HEK293 (cell line): Measurements from ENCODE around the gene UCKL1.

Experiments
- BCL11A ChIP-seq: fragments of 450-650 bp; formaldehyde crosslinking; IDR thresholded peaks from 2 replicates; pipeline ENCODE4 v1.5.1; 2016; ENCODE audit warnings: low read depth, missing biosample characterization, missing genetic modification characterization
- GLIS2 ChIP-seq: fragments of 450-650 bp; formaldehyde crosslinking; IDR thresholded peaks from 2 replicates; pipeline ENCODE4 v1.5.1; 2016; ENCODE audit warnings: missing biosample characterization, missing genetic modification characterization
- MEIS1 ChIP-seq: sonication (generic); formaldehyde crosslinking; IDR thresholded peaks from 2 replicates; pipeline ENCODE4 v1.8.1; 2022; ENCODE audit warnings: missing genetic modification reagents, mild to moderate bottlenecking, borderline replicate concordance
- MYNN ChIP-seq: fragments of 450-650 bp; formaldehyde crosslinking; IDR thresholded peaks from 2 replicates; pipeline ENCODE4 v1.5.1; 2016; ENCODE audit warnings: missing biosample characterization, missing genetic modification characterization, borderline replicate concordance
- OVOL3 ChIP-seq: fragments of 450-650 bp; formaldehyde crosslinking; IDR thresholded peaks from 2 replicates; pipeline ENCODE4 v1.5.1; 2016; ENCODE audit warnings: missing biosample characterization, missing genetic modification characterization
- REPIN1 ChIP-seq: fragments of 450-650 bp; formaldehyde crosslinking; IDR thresholded peaks from 2 replicates; pipeline ENCODE4 v1.5.1; 2017; ENCODE audit warnings: missing biosample characterization, missing genetic modification characterization, low read depth
- SCRT2 ChIP-seq: fragments of 450-650 bp; formaldehyde crosslinking; IDR thresholded peaks from 2 replicates; pipeline ENCODE4 v1.5.1; 2016; ENCODE audit warnings: missing biosample characterization, missing genetic modification characterization
- ZBTB1 ChIP-seq: fragments of 450-650 bp; formaldehyde crosslinking; IDR thresholded peaks from 2 replicates; pipeline ENCODE4 v1.5.1; 2016; ENCODE audit warnings: missing biosample characterization, missing genetic modification characterization
- ZBTB8A ChIP-seq: fragments of 450-650 bp; formaldehyde crosslinking; IDR thresholded peaks from 2 replicates; pipeline ENCODE4 v1.5.1; 2016; ENCODE audit warnings: missing biosample characterization, missing genetic modification characterization
- ZFHX2 ChIP-seq: fragments of 450-650 bp; formaldehyde crosslinking; conservative IDR thresholded peaks from 2 replicates; pipeline ENCODE4 v1.5.1; 2016; ENCODE audit warnings: missing biosample characterization, missing genetic modification characterization
- ZFP3 ChIP-seq: fragments of 450-650 bp; formaldehyde crosslinking; IDR thresholded peaks from 2 replicates; pipeline ENCODE4 v1.5.1; 2016; ENCODE audit warnings: low read depth, missing biosample characterization, missing genetic modification characterization
- ZNF133 ChIP-seq: fragments of 450-650 bp; formaldehyde crosslinking; IDR thresholded peaks from 2 replicates; pipeline ENCODE4 v1.5.1; 2016; ENCODE audit warnings: missing biosample characterization, missing genetic modification characterization
- ZNF138 ChIP-seq: fragments of 450-650 bp; formaldehyde crosslinking; IDR thresholded peaks from 2 replicates; pipeline ENCODE4 v1.5.1; 2016; ENCODE audit warnings: missing biosample characterization, missing genetic modification characterization, borderline replicate concordance
- ZNF140 ChIP-seq: fragments of 450-650 bp; formaldehyde crosslinking; IDR thresholded peaks from 2 replicates; pipeline ENCODE4 v1.5.1; 2016; ENCODE audit warnings: missing biosample characterization, missing genetic modification characterization
- ZNF169 ChIP-seq: fragments of 450-650 bp; formaldehyde crosslinking; IDR thresholded peaks from 2 replicates; pipeline ENCODE4 v1.5.1; 2016; ENCODE audit warnings: missing biosample characterization, missing genetic modification characterization
- ZNF211 ChIP-seq: fragments of 450-650 bp; formaldehyde crosslinking; IDR thresholded peaks from 2 replicates; pipeline ENCODE4 v1.5.1; 2016; ENCODE audit warnings: low read depth, missing biosample characterization, missing genetic modification characterization
- ZNF23 ChIP-seq: fragments of 450-650 bp; formaldehyde crosslinking; IDR thresholded peaks from 2 replicates; pipeline ENCODE4 v1.5.1; 2016; ENCODE audit warnings: missing biosample characterization, missing genetic modification characterization, borderline replicate concordance
- ZNF266 ChIP-seq: fragments of 450-650 bp; formaldehyde crosslinking; IDR thresholded peaks from 2 replicates; pipeline ENCODE4 v1.5.1; 2016; ENCODE audit warnings: missing biosample characterization, missing genetic modification characterization, low read depth
- ZNF37A ChIP-seq: fragments of 450-650 bp; IDR thresholded peaks from 2 replicates; pipeline ENCODE4 v1.5.1; 2018; ENCODE audit warnings: missing biosample characterization, missing genetic modification characterization
- ZNF423 ChIP-seq: fragments of 450-650 bp; formaldehyde crosslinking; IDR thresholded peaks from 2 replicates; pipeline ENCODE4 v1.5.1; 2016; ENCODE audit warnings: missing biosample characterization, missing genetic modification characterization
- ZNF426 ChIP-seq: fragments of 450-650 bp; formaldehyde crosslinking; IDR thresholded peaks from 2 replicates; pipeline ENCODE4 v1.5.1; 2017; ENCODE audit warnings: missing biosample characterization, missing genetic modification characterization, mild to moderate bottlenecking, inconsistent platforms, moderate library complexity
- ZNF433 ChIP-seq: fragments of 450-650 bp; formaldehyde crosslinking; IDR thresholded peaks from 2 replicates; pipeline ENCODE4 v1.5.1; 2016; ENCODE audit warnings: missing biosample characterization, missing genetic modification characterization, low read depth
- ZNF48 ChIP-seq: fragments of 450-650 bp; formaldehyde crosslinking; IDR thresholded peaks from 2 replicates; pipeline ENCODE4 v1.5.1; 2016; ENCODE audit warnings: missing biosample characterization, missing genetic modification characterization
- ZNF510 ChIP-seq: fragments of 450-650 bp; formaldehyde crosslinking; IDR thresholded peaks from 2 replicates; pipeline ENCODE4 v1.5.1; 2018; ENCODE audit warnings: mild to moderate bottlenecking, missing genetic modification characterization, missing biosample characterization; ENCODE audit not compliant: insufficient replicate concordance
- ZNF548 ChIP-seq: fragments of 450-650 bp; formaldehyde crosslinking; IDR thresholded peaks from 2 replicates; pipeline ENCODE4 v1.5.1; 2016; ENCODE audit warnings: missing biosample characterization, missing genetic modification characterization
- ZNF560 ChIP-seq: fragments of 450-650 bp; formaldehyde crosslinking; IDR thresholded peaks from 2 replicates; pipeline ENCODE4 v1.5.1; 2017; ENCODE audit warnings: missing biosample characterization, missing genetic modification characterization, borderline replicate concordance
- ZNF624 ChIP-seq: fragments of 450-650 bp; formaldehyde crosslinking; IDR thresholded peaks from 2 replicates; pipeline ENCODE4 v1.5.1; 2017; ENCODE audit warnings: missing biosample characterization, missing genetic modification characterization
- ZNF626 ChIP-seq: fragments of 450-650 bp; sonication (Bioruptor Pico); formaldehyde crosslinking; IDR thresholded peaks from 2 replicates; pipeline ENCODE4 v1.5.1; 2018; ENCODE audit warnings: missing biosample characterization, missing genetic modification characterization, inconsistent platforms
- ZNF629 ChIP-seq: fragments of 450-650 bp; formaldehyde crosslinking; IDR thresholded peaks from 2 replicates; pipeline ENCODE4 v1.5.1; 2017; ENCODE audit warnings: missing biosample characterization, missing genetic modification characterization
- ZNF704 ChIP-seq: fragments of 450-650 bp; formaldehyde crosslinking; IDR thresholded peaks from 2 replicates; pipeline ENCODE4 v1.5.1; 2016; ENCODE audit warnings: missing biosample characterization, missing genetic modification characterization
- ZSCAN16 ChIP-seq: fragments of 450-650 bp; formaldehyde crosslinking; IDR thresholded peaks from 2 replicates; pipeline ENCODE4 v1.5.1; 2016; ENCODE audit warnings: missing biosample characterization, missing genetic modification characterization
- TF ChIP-seq, protein P1 (sequence below): fragments of 450-650 bp; formaldehyde crosslinking; IDR thresholded peaks from 2 replicates; pipeline ENCODE4 v1.5.1; 2016; ENCODE audit warnings: missing biosample characterization, missing genetic modification characterization
- TF ChIP-seq, protein P2 (sequence below): fragments of 450-650 bp; formaldehyde crosslinking; IDR thresholded peaks from 2 replicates; pipeline ENCODE4 v1.5.1; 2016; ENCODE audit warnings: missing biosample characterization, missing genetic modification characterization
- TF ChIP-seq, protein P3 (sequence below): fragments of 450-650 bp; formaldehyde crosslinking; IDR thresholded peaks from 2 replicates; pipeline ENCODE4 v1.5.1; 2016; ENCODE audit warnings: missing biosample characterization, missing genetic modification characterization

UCKL1 gene

GRCh38 chr20:63955827-63956663 is at the start of gene UCKL1 (continued):
- TF ChIP-seq, protein P1, sequence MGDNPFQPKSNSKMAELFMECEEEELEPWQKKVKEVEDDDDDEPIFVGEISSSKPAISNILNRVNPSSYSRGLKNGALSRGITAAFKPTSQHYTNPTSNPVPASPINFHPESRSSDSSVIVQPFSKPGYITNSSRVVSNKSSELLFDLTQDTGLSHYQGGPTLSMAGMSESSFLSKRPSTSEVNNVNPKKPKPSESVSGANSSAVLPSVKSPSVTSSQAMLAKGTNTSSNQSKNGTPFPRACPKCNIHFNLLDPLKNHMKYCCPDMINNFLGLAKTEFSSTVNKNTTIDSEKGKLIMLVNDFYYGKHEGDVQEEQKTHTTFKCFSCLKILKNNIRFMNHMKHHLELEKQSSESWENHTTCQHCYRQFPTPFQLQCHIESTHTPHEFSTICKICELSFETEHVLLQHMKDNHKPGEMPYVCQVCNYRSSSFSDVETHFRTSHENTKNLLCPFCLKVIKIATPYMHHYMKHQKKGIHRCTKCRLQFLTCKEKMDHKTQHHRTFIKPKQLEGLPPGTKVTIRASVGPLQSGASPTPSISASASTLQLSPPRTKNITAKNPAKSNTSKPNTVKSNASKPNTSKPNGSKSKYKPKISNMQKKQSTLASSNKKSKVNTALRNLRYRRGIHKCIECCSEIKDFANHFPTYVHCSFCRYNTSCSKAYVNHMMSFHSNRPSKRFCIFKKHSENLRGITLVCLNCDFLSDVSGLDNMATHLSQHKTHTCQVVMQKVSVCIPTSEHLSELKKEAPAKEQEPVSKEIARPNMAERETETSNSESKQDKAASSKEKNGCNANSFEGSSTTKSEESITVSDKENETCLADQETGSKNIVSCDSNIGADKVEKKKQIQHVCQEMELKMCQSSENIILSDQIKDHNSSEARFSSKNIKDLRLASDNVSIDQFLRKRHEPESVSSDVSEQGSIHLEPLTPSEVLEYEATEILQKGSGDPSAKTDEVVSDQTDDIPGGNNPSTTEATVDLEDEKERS (tag by site-specific recombination): no peak
- TF ChIP-seq MYNN (no peak), ZNF433 (tag by site-specific recombination) (no peak), ZNF37A (tag by site-specific recombination) (no peak), ZNF23 (tag by site-specific recombination) (no peak), ZNF624 (no peak), ZNF133 (tag by site-specific recombination) (no peak), ZNF704 (tag by site-specific recombination) (no peak), BCL11A (tag by site-specific recombination) (no peak; the same call in 1 of the 2 replicates), SCRT2 (tag by site-specific recombination) (peak; percentile 20; the same call in 1 of the 2 replicates), ZBTB8A (tag by site-specific recombination) (peak; percentile 82), ZNF211 (tag by site-specific recombination) (no peak), ZBTB1 (tag by site-specific recombination) (no peak), ZNF510 (tag by site-specific recombination) (no peak), ZNF629 (tag by site-specific recombination) (0 out of 2 replicates have a peak, but pooled peaks have one; percentile 10), OVOL3 (tag by site-specific recombination) (no peak), ZNF266 (no peak), ZNF548 (tag by site-specific recombination) (no peak), REPIN1 (tag by site-specific recombination) (peak; percentile 20; the same call in 1 of the 2 replicates), ZFHX2 (peak; percentile 99), ZSCAN16 (tag by site-specific recombination) (no peak), ZFP3 (no peak), ZNF560 (tag by site-specific recombination) (no peak), ZNF48 (tag by site-specific recombination) (no peak), ZNF138 (tag by site-specific recombination) (no peak), ZNF626 (tag by site-specific recombination) (no peak), GLIS2 (tag by site-specific recombination) (peak; percentile 91), MEIS1 (no peak), ZNF169 (tag by site-specific recombination) (no peak), ZNF426 (tag by site-specific recombination) (no peak), ZNF140 (tag by site-specific recombination) (no peak), ZNF423 (no peak)
- TF ChIP-seq, protein P2, sequence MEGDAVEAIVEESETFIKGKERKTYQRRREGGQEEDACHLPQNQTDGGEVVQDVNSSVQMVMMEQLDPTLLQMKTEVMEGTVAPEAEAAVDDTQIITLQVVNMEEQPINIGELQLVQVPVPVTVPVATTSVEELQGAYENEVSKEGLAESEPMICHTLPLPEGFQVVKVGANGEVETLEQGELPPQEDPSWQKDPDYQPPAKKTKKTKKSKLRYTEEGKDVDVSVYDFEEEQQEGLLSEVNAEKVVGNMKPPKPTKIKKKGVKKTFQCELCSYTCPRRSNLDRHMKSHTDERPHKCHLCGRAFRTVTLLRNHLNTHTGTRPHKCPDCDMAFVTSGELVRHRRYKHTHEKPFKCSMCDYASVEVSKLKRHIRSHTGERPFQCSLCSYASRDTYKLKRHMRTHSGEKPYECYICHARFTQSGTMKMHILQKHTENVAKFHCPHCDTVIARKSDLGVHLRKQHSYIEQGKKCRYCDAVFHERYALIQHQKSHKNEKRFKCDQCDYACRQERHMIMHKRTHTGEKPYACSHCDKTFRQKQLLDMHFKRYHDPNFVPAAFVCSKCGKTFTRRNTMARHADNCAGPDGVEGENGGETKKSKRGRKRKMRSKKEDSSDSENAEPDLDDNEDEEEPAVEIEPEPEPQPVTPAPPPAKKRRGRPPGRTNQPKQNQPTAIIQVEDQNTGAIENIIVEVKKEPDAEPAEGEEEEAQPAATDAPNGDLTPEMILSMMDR (tag by site-specific recombination): peak; percentile 15
- TF ChIP-seq, protein P3, sequence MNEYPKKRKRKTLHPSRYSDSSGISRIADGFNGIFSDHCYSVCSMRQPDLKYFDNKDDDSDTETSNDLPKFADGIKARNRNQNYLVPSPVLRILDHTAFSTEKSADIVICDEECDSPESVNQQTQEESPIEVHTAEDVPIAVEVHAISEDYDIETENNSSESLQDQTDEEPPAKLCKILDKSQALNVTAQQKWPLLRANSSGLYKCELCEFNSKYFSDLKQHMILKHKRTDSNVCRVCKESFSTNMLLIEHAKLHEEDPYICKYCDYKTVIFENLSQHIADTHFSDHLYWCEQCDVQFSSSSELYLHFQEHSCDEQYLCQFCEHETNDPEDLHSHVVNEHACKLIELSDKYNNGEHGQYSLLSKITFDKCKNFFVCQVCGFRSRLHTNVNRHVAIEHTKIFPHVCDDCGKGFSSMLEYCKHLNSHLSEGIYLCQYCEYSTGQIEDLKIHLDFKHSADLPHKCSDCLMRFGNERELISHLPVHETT (tag by site-specific recombination): 0 out of 2 replicates have a peak, but pooled peaks have one; percentile 27
